ENCODE data around the gene KNL1.
"Not testable (repeated sequence)": the region's sequence is repeated elsewhere in the genome, so short reads cannot be mapped to it uniquely, and the experiment has no call there.

KNL1 gene

GRCh38 chr15:40590667-40591050, 3.4 kb upstream of the KNL1 start:
- no peak for DNase-seq

DNA sequence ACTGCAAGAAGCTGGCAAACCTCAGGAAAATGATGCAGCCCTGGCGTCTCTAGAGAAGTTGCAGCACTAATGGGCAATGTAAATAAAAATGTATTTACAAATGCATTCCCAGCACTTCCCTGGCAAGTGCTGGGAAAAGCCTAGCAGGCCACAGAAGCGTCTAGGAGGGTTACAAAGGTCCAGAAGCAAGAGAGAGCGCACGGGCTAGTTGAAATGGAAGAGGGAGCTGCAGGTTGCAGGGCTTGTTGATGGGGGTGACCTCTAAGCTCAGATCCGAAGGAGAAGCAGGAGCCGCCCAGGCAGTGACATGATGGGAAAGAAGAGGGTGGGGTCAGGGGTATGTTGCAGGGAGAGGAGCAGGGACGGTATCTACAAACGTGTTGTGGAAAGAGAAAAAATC, 2.7 kb upstream of the KNL1 start:
- no peak for DNase-seq

GRCh38 chr15:40593165-40593564, 884 bp upstream of the KNL1 start:
- no peak for DNase-seq

DNA sequence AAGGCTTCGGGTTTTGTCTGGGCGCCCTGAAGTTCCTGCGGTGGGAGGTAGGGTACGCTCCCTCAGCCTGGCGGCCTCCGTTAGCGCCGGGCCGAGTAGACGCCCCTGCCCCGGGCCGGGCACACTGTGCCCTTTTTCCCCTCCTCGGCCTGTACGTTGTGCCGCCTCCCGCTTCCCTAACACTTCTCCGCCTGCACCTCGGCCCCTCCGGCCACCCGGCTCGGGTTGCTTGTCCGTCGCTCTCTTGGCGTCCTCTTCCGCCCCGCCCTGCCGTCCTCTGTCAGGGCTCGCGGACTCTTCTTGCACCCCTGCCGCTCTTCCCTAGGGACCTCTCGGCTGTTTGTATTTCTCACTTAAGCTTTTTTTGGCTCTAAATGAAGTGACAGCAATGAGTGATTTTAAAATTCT, 384 bp downstream of the KNL1 start:
- no peak for DNase-seq

DNA sequence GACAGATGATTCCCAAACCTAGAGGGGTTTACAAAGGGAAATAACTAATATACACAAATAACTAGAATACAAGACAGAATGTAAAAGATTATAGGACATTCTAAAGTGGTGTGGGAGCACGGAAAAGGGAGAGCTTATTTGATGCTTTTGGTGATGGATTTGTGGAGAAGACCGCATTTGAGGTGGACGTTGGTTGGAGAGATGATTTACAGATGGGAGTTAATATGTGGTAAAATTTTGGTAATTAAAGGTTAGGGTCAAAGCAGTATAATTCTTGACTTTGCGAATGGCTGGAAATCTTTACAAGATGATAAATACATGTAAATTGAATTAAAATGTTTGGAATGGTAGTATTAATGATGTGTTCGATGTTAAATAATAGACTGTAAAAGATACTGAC, 1.2 kb downstream of the KNL1 start:
- no peak for DNase-seq

DNA sequence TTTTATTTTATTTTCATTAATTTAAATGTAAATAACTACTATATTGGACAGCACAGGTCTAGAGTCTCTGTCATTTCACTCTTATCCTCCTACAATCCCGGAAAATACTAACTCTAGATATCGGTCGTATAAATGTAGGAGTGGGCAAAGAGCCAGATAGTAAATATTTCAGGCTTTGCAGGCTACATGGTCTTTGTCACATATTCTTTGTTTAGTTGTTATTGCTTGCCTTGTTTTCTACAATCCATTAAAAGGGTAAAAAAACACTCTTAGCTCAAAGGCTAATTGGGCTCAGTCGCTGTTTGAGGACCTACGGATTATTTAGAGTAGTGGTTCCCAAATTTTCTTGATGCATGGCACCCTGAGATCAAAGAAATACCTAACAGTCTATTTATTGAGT, 1.7 kb downstream of the KNL1 start:
- DNase-seq = no peak

DNA sequence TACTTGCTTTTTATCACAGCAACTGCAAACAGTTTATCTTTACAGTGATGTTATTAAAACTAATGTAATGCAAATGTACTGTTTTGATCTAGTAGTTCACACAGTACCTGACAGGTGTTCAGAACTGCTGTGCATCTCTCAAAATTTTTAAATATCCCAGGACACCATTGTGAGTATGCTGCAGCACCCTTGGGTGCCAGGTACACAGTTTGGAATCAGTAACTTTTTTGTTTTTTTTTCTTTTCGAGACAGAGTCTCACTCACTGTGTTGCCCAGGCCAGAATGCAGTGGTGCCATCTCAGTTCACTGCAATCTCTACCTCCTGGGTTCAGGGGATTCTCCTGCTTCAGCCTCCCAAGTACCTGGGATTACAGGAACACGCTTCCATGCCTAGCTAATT, 3.0 kb downstream of the KNL1 start:
- DNase-seq = no peak

DNA sequence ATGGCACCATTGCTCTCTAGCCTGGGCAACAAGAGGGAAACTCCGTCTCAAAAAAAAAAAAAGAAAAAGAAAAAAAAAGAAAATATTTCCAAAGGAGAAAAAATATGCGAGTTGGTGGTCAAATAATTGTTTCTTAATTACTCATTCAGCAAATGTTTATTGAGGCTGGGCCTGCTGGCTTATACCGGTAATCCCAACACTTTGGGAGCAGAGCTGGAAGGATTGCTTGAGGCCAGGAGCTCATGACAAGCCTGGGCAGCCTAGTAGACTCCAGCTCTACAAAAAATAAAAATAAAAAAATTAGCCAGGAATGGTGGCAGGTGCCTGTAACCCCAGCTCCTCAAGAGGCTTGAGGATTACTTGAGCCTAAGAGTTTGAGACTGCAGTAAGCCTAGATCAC, 4.1 kb downstream of the KNL1 start:
- no peak for DNase-seq

GRCh38 chr15:40598672-40599071, 4.6 kb downstream of the KNL1 start:
- no peak for DNase-seq

DNA sequence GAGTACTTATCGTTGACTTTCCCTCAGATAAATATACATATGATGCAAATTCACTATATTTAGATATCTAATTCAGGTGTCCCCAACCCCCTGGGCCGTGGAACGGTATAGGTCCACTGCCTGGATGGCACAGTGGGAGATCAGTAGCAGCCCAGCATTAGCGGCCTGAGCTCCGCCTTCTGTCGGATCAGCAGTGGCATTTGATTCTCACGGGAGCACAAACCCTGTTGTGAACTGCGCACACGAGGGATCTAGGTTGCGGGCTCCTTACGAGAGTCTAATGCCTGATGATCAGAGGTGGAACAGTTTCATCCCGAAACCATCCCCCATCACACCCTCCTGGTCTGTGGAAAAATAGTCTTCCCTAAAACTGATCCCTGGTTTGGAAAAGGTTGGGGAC, 6.9 kb downstream of the KNL1 start:
- no peak for DNase-seq

GRCh38 chr15:40603935-40604334, 9.9 kb downstream of the KNL1 start:
- no peak for DNase-seq

- no peak for DNase-seq
These were observed 19.0 kb downstream of the KNL1 start for GRCh38 chr15:40613080-40613479.

GRCh38 chr15:40618023-40618422, 24.0 kb downstream of the KNL1 start:
- no peak for DNase-seq

- no peak for DNase-seq
These were observed 24.9 kb downstream of the KNL1 start for GRCh38 chr15:40618906-40619305.

- DNase-seq = no peak
These were observed 29.3 kb downstream of the KNL1 start for GRCh38 chr15:40623361-40623760.

DNA sequence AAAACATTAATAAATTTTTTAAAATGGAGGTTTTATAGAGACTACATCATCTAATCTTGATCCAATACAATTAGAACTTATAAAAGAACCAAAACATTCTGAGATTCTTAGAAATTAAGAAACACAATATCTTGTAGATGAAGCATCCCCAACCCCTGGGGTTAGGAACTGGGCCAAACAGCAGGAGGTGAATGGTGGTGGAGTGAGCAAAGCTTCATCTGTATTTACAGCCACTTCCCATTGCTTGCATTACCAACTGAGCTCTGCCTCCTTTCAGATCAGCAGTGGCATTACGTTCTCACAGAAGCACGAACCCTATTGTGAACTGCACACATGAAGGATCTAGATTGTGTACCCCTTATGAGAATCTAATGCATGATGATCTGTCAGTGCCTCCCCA, 36.3 kb downstream of the KNL1 start:
- no peak for DNase-seq

DNA sequence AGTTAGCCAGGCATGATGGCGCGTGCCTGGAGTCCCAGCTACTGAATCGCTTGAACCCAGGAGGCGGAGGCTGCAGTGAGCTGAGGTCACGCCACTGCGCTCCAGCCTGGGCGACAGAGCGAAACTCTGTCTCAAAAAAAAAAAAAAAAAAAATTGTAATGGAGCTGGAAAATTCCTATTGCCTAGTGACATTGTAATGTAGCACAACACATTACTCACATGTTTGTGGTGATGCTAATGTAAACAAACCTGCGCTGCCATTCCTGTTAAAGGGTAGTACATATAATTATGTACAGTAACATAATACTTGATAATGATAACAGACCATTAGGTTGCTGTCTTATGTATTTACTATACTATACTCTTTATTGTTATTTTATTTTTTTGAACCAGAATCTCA, 39.1 kb downstream of the KNL1 start:
- DNase-seq = no peak

DNA sequence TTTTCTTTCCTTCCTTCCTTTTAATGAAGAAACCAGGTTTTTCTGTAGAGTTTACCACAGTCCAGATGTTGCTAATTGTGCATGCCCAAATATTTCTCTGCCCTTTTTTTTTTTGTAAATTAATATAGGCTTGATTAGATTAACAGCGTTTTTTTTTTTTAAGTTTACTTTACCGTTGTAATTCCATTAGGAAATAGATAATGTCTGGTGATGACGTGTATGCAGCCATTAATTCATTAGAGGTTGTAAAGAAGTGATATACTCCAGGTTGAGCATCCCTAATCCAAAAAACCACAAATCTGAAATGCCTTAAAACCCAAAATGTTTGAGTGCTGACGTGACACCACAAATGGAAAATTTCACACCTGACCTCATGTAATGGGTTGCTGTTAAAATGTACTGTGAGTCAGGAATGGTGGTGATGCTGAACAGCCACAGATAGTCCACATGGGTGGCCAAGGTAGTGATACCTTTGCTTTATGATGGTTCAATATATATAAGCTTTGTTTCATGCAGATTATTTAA, 43.2 kb downstream of the KNL1 start:
- no peak for DNase-seq

GRCh38 chr15:40639677-40640076, 45.6 kb downstream of the KNL1 start:
- DNase-seq = no peak

- no peak for DNase-seq
These were observed 53.5 kb downstream of the KNL1 start for GRCh38 chr15:40647523-40647922.

DNA sequence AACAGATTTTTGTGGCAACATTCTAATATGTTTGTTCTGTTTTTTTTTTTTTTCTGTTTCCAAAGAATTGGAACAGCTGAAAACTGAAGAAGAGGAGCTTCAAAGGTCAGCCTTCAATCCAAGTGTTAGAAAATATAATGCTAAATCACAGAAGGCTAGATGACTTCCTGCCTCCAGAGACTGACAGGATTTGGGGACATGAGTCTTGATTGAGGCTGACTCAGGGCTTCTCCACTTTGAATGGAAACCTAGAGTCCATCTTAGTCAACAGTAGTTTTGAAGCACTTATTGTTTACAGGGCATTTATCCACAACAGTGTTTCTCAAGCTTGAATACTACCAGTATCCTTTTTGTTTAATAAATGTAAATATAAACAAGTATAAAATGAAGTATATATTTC, 56.4 kb downstream of the KNL1 start:
- no peak for DNase-seq

DNA sequence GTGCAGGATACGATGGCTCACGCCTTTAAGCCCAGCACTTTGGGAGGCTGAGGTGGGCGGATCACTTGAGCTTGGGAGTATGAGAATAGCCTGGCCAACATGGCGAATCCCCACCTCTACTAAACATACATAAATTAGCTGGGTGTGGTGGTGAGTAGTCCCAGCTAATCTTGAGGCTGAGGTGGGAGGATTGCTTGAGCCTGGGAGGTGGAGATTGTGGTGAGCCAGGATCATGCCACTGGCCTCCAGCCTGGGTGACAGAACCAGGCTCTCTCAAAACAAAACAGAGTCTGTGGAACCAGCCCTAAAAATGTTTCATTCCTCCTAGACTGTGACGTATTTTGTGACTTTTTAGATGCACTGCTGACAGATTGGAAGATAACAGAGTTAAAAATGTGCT, 66.6 kb downstream of the KNL1 start:
- DNase-seq = no peak

DNA sequence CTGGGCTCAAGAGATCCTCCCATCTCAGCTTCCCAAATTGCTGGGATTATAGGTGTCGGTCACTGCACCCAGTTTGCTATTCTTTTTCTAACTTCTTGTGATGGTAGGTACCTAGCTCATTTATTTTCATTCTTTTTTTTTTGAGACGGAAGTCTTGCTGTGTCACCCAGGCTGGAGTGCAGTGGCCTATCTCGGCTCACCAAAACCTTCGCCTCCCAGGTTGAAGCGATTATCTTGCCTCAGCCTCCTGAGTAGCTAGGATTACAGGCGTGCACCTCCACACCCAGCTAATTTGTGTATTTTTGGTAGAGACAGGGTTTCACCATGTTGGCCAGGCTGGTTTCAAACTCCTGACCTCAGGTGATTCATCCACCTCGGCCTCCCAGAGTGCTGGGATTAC, 70.9 kb downstream of the KNL1 start:
- no peak for DNase-seq

GRCh38 chr15:40676290-40676689, 82.2 kb downstream of the KNL1 start:
- not testable (repeated sequence) for DNase-seq

DNA sequence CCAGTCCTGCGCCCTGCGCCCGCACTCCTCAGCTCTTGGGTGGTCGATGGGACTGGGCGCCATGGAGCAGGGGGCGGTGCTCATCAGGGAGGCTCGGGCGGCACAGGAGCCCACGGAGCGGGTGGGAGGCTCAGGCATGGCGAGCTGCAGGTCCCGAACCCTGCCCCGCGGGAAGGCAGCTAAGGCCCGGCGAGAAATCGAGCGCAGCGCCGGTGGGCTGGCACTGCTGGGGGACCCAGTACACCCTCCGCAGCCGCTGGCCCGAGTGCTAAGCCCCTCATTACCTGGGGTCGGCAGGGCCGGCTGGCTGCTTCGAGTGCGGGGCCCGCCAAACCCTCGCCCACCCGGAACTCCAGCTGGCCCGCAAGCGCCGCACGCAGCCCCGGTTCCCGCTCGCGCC, 82.9 kb downstream of the KNL1 start:
- not testable (repeated sequence) for DNase-seq

DNA sequence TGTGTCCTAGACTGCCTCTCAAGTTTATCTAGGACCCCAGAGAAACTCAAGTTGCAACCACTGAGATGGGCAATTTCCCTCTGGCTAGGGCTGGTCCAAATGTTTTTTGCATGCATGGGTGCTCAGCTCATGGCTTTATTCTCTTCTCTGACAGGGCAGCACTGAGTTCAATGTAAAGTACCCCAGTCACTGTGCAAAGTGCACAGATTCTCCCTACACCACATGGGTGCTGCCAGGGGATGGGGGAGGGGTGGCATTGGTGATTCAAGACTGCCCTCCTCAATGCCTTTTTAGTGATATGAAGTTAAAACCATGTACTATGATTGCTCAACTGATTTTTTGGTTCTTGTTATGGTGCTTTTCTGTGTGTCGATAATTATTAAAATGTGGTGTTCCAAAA, 86.1 kb downstream of the KNL1 start:
- DNase-seq = no peak
